GM19324 (cell line): Measurements from ENCODE around the gene ZNF512B.

Experiments
- ATAC-seq: cut with Tn5 transposase; IDR thresholded peaks from one replicate; pipeline ENCODE4 v1.9.1; 2021; ENCODE audit warnings: mild to moderate bottlenecking, moderate library complexity; ENCODE audit not compliant: unreplicated experiment, low FRiP score

ZNF512B gene

GRCh38 chr20:63952769-63953168 is 17.0 kb downstream of the ZNF512B start:
- no peak for ATAC-seq

- no peak for ATAC-seq
Measured at GRCh38 chr20:63952210-63952535, 17.6 kb downstream of the ZNF512B start.

- no peak for ATAC-seq
Measured at GRCh38 chr20:63951398-63952209, 18.1 kb downstream of the ZNF512B start.

GRCh38 chr20:63950701-63951397 is 18.9 kb downstream of the ZNF512B start:
- ATAC-seq = no peak

GRCh38 chr20:63947638-63948456 is 21.9 kb downstream of the ZNF512B start:
- ATAC-seq = no peak

GRCh38 chr20:63946986-63947637 is 22.6 kb downstream of the ZNF512B start:
- ATAC-seq = no peak

- ATAC-seq = no peak
Measured at GRCh38 chr20:63945921-63946920, 23.5 kb downstream of the ZNF512B start.

GRCh38 chr20:63945031-63945658 is 24.6 kb downstream of the ZNF512B start:
- ATAC-seq = no peak

- ATAC-seq = no peak
Measured at GRCh38 chr20:63944078-63944941, 25.4 kb downstream of the ZNF512B start.

- ATAC-seq = no peak
Measured at GRCh38 chr20:63943808-63944077, 26.0 kb downstream of the ZNF512B start.

GRCh38 chr20:63942969-63943807 is 26.5 kb downstream of the ZNF512B start:
- no peak for ATAC-seq

GRCh38 chr20:63942250-63942951 is 27.3 kb downstream of the ZNF512B start:
- ATAC-seq = no peak

GRCh38 chr20:63941282-63942081 is 28.2 kb downstream of the ZNF512B start:
- ATAC-seq = no peak

GRCh38 chr20:63940472-63941266 is 29.1 kb downstream of the ZNF512B start:
- no peak for ATAC-seq

- ATAC-seq = no peak
Measured at GRCh38 chr20:63940071-63940471, 29.7 kb downstream of the ZNF512B start.
